Astrocyte (in vitro differentiated cells and primary cell): ENCODE results near the gene ADRA2C.

ENCODE experiments used
- EZH2 ChIP-seq: IDR thresholded peaks from 2 replicates; pipeline ENCODE4 v1.6.1; 2012; ENCODE audit warnings: mild to moderate bottlenecking, low read length, inconsistent platforms; ENCODE audit not compliant: insufficient read depth
- TF ChIP-seq, protein P1 (sequence below): IDR thresholded peaks from 2 replicates; pipeline ENCODE4 v1.5.1; 2011; ENCODE audit warnings: low read depth, mild to moderate bottlenecking, inconsistent platforms, low read length, moderate library complexity; ENCODE audit not compliant: insufficient read depth

DNA sequence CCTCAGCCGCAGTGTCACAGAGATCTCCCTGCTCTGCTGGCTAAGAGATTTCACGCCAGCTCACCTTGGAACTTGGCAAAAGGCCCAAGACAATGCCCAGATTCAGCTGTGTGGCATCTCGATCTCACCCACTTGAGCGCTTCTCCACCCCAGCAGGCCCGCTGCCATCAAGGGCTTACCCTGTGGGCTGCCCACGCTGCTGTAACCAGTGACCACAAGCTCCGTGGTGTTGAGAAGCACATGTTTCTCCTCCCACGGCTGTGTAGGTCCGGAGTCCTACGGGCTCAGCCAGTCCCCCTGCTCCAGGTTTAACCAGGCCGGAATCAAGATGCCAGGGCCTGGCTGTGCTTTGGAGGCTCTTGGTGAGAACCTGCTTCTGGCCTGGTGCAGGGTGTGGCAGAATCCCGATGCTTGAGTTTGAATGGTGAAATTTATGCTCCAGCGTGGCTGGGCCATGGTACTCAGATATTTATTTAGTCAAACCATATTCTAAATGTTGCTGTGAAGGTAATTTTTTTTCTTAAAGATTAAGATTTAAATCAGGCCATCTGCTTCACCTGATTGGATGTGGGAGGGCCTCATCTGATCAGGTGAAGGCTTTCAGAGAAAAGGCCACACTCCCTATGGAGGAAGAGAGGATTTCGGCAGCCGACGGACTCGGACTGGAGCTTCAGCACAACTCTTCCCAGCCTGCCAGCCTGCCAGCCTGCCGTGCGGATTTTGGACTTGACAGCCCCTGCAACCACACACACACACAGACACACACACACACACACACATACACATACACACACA, 24.8 kb upstream of the ADRA2C start:
- TF ChIP-seq, protein P1, sequence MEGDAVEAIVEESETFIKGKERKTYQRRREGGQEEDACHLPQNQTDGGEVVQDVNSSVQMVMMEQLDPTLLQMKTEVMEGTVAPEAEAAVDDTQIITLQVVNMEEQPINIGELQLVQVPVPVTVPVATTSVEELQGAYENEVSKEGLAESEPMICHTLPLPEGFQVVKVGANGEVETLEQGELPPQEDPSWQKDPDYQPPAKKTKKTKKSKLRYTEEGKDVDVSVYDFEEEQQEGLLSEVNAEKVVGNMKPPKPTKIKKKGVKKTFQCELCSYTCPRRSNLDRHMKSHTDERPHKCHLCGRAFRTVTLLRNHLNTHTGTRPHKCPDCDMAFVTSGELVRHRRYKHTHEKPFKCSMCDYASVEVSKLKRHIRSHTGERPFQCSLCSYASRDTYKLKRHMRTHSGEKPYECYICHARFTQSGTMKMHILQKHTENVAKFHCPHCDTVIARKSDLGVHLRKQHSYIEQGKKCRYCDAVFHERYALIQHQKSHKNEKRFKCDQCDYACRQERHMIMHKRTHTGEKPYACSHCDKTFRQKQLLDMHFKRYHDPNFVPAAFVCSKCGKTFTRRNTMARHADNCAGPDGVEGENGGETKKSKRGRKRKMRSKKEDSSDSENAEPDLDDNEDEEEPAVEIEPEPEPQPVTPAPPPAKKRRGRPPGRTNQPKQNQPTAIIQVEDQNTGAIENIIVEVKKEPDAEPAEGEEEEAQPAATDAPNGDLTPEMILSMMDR = no peak
- no peak for TF ChIP-seq EZH2
